SK-N-MC (cell line): Measurements from ENCODE around the gene GTSE1.

Source experiments
- DNase-seq: peaks from one replicate; pipeline ENCODE4 v3.0.0-alpha.2; 2011; ENCODE audit warnings: low read depth, low spot score
- H3K27ac ChIP-seq: fragments of 200-600 bp; sonication (generic); 2 replicates; pipeline ENCODE4 v1.5.1; 2016; ENCODE audit warnings: mixed run types
- H3K36me3 ChIP-seq: fragments of 200-600 bp; sonication (generic); 2 replicates; pipeline ENCODE4 v1.6.1; 2017; ENCODE audit warnings: antibody characterized with exemption, low read length, mixed read lengths; ENCODE audit not compliant: insufficient read depth
- H3K4me3 ChIP-seq: fragments of 200-600 bp; sonication (generic); 2 replicates; pipeline ENCODE4 v1.5.1; 2016
- H3K9ac ChIP-seq: fragments of 200-600 bp; sonication (generic); 2 replicates; pipeline ENCODE4 v1.8.0; 2017; ENCODE audit warnings: mixed run types, mixed read lengths; ENCODE audit not compliant: insufficient read length
- H3K9me3 ChIP-seq: fragments of 200-600 bp; sonication (generic); 2 replicates; pipeline ENCODE4 v1.6.1; 2017; ENCODE audit warnings: low read depth, mild to moderate bottlenecking, antibody characterized with exemption, low read length, moderate library complexity, mixed read lengths
- EZH2 ChIP-seq: fragments of 200-600 bp; sonication (generic); IDR thresholded peaks from one replicate; pipeline ENCODE4 v1.6.1; 2017; ENCODE audit warnings: antibody characterized with exemption
- FOXP2 ChIP-seq: optimal IDR thresholded peaks from 2 replicates; pipeline ENCODE3; 2011; ENCODE audit warnings: mild to moderate bottlenecking, moderate library complexity; ENCODE audit not compliant: insufficient read depth; ENCODE audit errors: extremely low read length, control extremely low read depth
- POLR2AphosphoS5 ChIP-seq: IDR thresholded peaks from 2 replicates; pipeline ENCODE4 v1.6.1; 2012; ENCODE audit warnings: mild to moderate bottlenecking, low read depth, low read length, borderline replicate concordance

Gene GTSE1

DNA sequence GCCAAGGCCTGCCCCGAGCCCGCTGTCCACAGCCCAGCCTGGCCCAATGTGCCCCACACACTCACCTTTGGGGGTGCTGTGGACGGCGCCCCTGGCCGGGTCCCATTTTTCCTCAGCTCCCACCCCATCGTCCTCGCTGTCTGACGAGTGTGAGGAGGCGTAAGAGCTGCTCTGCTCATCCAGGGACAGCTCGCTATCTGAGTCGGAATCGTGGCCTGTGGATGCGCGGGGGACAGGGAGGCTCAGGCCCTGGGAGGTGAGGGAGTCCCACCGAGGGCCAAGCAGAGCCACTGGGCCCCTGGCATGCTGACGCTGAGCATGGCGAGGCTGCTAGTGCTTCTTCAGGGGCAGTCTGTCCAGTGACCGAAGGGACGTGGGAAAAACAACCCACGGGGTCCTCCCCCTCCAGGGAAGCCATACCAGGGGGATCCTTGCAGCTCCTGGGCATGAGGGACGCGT is 68.5 kb downstream of the GTSE1 start:
- no peak for DNase-seq
- TF ChIP-seq EZH2 (no peak), FOXP2 (no peak), POLR2AphosphoS5 (no peak)
- H3K27ac ChIP-seq, result no peak overlapping the region
- no peaks in the 10 kb centered on the region for H3K36me3 ChIP-seq
- no peaks in the 10 kb centered on the region for H3K9me3 ChIP-seq
- H3K9ac ChIP-seq, result no peak overlapping the region
- no peak overlapping the region for H3K4me3 ChIP-seq

DNA sequence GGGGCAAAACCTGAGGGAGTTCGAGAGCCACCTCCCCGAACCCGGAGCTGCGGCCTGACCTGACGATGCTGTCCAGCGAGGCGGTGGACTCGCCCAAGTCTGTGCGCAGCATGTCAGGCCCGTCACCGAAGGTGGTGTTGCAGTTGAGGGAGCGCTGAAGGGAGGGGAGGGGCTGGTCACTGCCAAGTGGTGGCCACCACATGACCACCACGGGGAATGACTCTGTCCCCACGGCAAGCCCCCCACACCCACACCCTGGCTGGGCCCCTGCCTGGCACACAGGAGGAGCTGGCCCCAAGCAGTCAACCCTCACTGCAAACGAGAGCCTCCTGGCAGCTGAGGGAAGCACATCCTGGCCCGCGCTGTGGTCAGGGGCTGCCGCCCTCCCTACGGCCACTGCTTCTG is 69.7 kb downstream of the GTSE1 start:
- Histone ChIP-seq H3K36me3 (no peaks in the 10 kb centered on the region), H3K9me3 (no peaks in the 10 kb centered on the region), H3K4me3 (no peak overlapping the region), H3K27ac (no peak overlapping the region), H3K9ac (no peak overlapping the region)
- no peak for DNase-seq
- no peak for TF ChIP-seq EZH2
- TF ChIP-seq FOXP2, result no peak
- no peak for TF ChIP-seq POLR2AphosphoS5

DNA sequence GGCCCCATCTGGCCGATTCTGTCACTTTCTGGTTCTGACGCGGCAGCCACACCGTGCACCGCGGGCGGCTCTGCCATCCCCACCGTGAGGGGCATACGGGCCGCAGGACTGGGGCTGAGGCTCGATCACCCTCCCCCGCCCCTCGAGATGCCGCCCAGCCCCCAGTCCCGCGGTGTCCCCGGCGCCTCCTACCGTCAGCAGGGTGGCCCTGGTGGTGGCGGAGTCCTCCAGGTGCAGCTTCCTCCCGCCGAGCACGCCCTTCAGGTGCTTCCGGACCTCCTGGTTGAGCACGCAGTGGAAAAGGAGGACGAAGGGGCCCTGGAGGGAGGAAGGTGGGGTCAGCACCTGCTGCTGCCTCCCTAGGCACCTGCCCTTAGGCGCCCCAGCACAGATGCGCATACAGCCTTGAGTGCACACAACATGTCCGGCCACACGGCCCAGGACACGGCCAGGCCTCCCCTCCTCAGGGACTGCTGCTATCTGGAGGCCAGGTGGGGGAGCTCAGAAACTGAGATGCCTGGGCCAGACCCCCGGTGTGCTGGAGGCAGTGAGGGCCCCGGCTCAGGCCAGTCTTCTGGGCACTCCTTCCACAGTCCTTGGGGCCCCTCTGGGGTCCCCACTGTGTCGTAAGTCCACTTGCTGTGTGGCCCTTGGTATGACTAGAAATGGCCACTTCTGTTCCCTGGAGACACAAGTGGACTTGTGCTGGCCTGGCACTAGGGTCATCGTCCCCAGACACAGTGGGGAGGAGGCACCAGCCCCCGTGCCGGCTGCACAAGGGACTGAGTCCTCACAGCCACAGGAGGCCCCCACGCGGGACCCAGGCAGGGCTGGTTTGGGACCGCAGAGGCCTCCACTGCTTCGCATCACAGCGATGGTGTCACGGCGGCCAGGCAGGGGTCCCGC is 70.4 kb downstream of the GTSE1 start:
- no peaks in the 10 kb centered on the region for H3K9me3 ChIP-seq
- no peak overlapping the region for H3K9ac ChIP-seq
- TF ChIP-seq EZH2, result no peak
- TF ChIP-seq FOXP2, result no peak
- no peak for TF ChIP-seq POLR2AphosphoS5
- no peak overlapping the region for H3K27ac ChIP-seq
- DNase-seq, result no peak
- H3K36me3 ChIP-seq, result no peaks in the 10 kb centered on the region
- H3K4me3 ChIP-seq, result no peak overlapping the region

DNA sequence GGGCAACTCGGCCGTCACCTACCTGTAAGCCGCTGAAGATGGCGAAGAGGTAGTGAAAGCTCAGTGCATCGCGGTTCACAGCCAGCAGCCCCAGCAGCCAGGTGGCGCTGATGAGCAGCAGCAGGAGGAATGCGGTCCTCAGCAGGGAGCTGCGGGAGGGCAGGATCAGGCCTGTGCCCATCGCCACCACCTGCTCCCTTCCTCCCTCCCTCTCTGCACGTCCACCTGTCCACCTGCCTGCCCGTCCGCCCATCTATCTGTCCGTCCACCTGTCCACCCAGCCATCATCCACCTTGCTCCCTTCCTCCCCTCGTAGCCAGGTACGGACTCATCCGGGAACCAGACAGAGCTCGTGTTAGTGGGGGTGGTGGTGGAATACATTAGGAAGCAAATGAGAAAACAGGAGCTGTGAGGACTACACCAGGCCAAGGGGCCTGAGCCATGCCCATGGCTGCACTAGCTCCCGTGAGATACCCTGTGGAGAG is 71.1 kb downstream of the GTSE1 start:
- H3K9me3 ChIP-seq, result no peaks in the 10 kb centered on the region
- no peaks in the 10 kb centered on the region for H3K36me3 ChIP-seq
- no peak overlapping the region for H3K4me3 ChIP-seq
- H3K27ac ChIP-seq, result no peak overlapping the region
- DNase-seq, result no peak
- H3K9ac ChIP-seq, result no peak overlapping the region
- no peak for TF ChIP-seq EZH2
- TF ChIP-seq POLR2AphosphoS5, result no peak
- TF ChIP-seq FOXP2, result no peak

DNA sequence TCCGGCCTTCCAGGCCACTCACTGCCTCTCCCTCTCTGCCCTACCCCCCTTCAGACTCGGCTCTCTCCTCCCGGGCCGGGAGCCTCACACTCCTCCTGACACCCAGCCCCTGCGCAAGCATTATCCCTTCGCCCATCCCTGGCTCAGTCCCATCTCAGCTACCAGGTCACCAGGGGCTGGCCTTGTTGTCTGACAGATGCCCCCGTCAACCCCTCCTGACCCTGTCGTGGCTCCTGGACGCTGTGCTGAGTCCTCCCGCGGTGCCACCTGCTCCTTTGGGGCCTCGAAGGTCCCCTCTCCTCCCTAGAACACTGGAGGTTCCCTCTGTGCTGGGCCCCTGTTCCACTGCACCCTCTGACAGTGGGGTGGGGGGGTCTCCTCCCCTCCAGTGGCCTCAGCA is 71.8 kb downstream of the GTSE1 start:
- Histone ChIP-seq H3K36me3 (no peaks in the 10 kb centered on the region), H3K4me3 (no peak overlapping the region), H3K9ac (no peak overlapping the region), H3K27ac (no peak overlapping the region), H3K9me3 (no peaks in the 10 kb centered on the region)
- DNase-seq, result no peak
- TF ChIP-seq POLR2AphosphoS5 (no peak), FOXP2 (no peak), EZH2 (no peak)

DNA sequence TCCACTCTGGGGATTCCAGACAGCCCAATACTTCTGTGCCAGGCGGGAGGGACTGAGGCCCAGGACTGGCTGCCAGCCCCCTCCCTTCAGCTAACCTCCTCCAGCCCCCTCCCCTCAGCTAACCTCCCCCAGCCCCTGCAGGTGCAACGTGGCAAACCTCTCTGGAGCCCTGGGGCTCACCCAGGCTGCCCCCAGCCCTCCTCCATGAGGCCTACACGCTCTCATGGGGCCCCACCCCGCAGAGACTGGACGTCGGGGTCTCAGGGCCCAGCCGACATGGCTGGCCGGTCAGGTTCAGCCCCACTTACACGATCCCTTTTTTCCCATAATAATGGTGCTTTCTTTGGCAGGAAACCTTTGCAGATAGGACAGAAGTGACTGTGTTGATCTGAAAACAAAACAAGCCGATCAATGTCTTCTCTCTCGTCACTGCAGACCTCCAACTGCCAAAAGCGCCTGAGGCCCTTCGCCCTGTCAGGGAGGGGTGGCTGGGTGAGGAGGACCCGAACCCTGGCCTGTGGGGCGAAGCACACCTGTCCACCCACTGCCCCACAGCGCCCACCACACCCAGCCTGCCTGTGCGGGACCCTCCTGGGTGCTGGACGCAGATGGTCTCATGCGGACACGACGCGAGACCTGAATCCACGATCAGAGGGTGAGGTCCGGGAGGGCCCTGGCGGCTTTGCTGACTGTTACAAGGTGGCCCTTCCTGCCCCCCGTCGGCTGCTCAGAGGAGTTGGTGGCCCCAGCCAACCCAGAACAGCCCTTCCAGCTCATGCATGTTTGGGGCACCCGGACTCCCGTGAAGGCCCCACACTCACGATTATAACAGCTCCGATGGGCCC is 72.4 kb downstream of the GTSE1 start:
- no peak for DNase-seq
- H3K36me3 ChIP-seq, result no peaks in the 10 kb centered on the region
- TF ChIP-seq FOXP2, result no peak
- TF ChIP-seq POLR2AphosphoS5, result no peak
- no peak for TF ChIP-seq EZH2
- H3K9me3 ChIP-seq, result no peaks in the 10 kb centered on the region
- no peak overlapping the region for H3K4me3 ChIP-seq
- H3K9ac ChIP-seq, result no peak overlapping the region
- no peak overlapping the region for H3K27ac ChIP-seq

DNA sequence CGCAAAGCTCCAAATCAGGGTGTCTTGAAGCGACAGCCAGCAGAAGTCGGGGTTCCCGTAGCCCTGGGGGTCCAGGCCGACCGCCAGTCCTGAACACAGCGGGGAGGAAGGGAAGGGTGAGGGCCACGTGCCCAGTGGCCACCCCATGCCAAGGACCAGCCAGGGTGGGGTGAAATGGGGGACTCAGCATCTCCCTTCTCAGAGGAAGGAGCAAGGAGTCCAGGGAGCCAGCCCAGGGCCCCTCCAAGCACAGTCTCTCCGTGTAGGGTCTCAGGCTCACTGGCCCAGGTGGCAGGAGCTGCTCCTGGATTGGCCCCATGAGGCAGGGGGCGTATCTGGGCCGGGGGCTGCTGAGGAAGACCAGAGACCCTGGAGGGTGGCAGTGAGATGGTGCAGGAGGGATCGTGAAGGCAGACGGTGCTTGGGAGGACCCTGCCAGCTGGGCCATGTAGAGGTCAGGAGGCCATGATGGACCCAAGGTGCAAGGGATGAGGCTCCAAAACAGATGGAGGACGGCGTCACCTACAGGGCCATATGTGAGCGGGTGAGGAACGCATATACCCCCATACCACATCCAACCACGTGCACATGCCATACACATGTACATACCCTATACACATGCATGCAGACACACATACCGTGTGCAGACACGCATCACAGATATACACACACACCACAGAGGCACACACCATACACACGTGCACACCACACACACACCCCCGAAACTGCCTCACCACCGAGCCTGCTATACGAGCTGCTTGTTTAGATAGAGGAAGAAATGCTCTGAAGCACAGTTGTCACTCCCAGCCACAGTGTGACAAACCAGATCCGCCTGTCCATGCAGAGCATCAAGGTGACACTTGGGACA is 73.3 kb downstream of the GTSE1 start:
- TF ChIP-seq POLR2AphosphoS5, result no peak
- DNase-seq, result no peak
- Histone ChIP-seq H3K9me3 (no peaks in the 10 kb centered on the region), H3K9ac (no peak overlapping the region), H3K36me3 (no peaks in the 10 kb centered on the region), H3K4me3 (no peak overlapping the region), H3K27ac (no peak overlapping the region)
